NCI-H1105 (cell line): Measurements from ENCODE around the gene TRIM45.

Source experiments
- DNase-seq: peaks from one replicate; lab custom pipeline; 2025; lab: John Stamatoyannopoulos, UW

The TRIM45 gene

DNA sequence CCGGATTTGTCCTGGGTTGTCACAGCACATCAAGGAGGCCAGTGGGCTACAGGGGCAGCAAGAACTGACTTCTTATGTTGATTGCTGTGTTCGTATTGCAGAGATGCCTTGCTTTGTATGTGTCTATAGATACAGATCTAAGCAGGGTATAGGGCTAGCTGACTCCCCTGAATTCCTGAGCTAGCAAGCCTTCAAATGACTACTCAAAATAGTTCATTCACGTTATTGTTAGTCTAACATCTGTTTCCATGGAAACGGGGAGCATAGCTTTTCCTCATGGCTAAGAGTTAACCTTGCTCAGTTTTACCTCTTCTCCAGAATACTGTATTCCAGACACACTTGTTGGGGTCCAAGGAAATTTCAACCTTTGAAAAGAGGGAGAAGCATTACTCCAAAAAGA is 24.1 kb downstream of the TRIM45 start:
- no peak for DNase-seq

DNA sequence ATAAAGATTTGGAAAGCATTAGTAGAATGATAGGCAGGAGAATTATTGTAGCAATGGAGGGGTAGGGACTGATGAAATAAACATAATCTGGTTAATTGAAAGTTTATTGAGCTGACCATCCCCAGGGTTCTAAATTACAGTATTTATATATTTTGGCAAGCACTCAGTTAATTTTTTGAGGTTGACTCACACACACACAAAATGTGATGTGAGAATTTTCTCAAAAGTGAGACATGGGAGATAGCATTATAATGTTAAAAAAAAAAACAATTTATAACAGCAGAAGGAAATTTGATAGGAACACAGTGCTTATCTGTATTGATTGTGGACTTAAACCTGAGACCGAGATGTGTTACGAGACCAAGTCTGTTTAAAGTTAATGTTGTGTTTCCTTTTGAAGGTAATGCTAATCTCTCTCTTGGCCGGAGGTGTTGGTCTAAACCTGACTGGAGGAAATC is 24.6 kb downstream of the TRIM45 start:
- no peak for DNase-seq

DNA sequence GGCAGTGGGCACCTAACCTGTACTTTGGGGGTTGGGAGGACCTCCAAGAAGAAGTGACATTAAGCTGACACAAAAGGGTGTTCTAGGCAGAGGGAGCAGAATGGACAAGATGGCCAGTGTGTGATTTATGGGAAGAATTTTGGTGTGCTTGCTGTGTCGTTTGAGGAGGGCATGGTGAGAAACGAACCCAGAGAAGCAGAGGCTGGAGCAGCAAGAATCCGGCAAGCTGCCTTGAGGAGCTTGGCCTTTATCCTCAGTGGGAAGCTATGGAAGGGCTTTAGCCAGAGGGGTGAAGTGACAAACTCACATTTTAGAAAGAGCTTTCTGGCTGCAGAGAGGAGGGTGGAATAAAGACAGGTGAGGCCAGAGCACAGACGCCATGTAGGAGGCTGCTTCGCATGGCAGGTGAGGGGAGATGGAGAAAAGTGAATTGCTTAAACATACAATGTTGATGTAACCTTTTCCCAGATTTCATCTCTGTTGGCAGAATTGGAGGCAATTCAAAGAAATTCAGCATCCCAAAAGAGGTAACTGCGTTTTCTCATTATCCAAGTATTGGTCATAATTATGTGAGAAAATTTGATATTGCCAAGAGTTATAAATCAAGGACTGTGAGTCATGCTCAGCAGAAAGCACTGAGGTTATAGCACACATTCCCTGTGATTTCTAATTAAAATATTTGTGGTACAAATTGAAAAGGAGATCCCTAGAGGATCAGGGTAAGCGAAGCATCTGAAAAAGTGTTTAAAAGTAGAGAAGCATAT is 26.5 kb downstream of the TRIM45 start:
- no peak for DNase-seq

DNA sequence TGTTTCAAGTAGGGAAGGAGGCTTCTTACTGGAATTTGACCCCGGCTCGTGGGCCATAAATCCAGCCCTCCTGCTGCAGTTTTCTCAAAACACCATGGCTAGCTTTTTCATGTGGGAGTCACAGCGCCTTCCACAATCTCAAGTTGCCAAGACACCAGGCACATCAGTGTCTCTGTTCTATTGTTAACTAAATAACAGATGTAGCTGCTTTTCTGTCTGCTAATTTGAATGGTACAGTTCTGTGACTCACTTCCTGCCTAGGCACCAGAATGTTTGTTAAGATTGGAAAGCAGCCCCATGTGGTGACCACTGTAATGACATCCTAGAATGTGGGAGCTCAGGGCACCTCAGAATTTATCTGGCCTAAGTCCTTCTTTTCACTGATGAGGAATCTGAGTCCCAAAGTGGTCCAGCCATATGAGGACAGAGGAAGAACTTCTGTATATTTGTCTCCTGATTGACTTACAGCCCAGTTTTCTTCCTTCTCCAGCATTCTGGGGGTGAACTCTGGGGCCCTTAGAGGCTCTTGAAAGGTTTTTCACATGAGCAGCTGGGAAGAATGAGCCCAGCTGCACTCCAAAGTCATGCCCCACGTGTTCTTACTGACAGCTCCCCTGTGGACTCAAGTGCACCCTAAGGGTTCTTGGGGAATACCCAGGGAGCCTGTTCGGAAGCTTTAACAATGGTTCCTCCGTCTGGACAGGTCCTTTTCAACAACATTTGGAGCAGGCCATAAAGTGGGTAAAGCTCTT is 27.5 kb downstream of the TRIM45 start:
- no peak for DNase-seq

DNA sequence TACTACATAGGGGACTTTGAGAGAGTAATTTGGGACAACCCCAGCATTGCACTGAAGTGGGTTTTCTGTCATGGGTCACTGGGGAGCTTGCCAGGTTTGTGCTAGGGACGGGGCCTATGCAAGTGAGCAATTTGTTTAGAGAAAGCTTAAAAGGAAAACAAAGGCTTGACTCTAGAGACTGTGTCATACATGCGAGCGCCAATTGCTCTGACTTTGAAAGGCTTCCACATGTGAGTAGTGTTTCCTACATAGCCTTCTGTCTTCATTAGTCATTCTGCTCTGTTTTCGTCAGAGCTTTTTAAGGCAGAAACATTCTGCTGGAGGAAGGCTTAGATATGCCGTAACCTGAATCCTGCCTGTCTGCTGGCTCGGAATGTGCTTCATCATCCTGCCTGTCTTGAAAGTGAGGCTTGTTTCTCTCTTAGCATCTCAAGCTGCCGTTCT is 28.4 kb downstream of the TRIM45 start:
- no peak for DNase-seq

DNA sequence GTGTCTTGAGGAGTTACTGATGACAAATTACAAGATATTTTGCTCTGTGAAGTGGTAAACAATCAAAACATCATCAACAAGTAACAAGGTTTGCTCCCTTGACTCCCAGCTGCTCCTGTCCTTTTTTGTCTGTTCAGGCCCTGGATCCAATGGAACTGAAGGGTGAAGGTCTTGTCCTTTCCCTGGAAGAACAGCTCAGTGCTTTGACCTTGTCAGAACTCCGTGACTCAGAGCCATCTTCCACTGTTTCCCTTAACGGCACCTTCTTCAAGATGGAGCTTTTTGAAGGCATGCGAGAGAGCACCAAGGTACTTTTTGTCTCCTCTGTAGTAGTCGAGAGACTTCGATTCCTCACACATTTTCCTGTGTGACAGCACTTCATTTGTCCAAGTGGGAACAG is 29.0 kb downstream of the TRIM45 start:
- no peak for DNase-seq

DNA sequence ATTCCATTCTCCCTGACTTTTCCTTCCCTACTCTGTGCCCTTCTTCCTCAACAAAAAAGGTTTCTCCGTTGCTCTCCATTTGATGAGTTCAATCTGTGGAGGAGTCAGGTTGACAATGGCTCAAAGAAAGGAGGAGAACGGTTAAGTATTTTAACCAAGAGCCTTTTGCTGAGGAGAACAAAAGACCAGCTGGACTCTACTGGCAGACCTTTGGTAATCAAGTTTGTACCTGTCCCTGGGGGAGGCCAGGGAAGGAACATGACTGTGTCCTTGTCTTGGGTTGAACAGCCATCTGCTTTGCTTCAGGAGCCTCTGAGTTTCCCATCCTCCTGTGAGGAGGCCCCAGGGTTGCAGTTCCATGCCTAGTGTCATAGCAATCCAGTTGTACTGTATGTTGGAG is 31.6 kb downstream of the TRIM45 start:
- DNase-seq, result no peak

DNA sequence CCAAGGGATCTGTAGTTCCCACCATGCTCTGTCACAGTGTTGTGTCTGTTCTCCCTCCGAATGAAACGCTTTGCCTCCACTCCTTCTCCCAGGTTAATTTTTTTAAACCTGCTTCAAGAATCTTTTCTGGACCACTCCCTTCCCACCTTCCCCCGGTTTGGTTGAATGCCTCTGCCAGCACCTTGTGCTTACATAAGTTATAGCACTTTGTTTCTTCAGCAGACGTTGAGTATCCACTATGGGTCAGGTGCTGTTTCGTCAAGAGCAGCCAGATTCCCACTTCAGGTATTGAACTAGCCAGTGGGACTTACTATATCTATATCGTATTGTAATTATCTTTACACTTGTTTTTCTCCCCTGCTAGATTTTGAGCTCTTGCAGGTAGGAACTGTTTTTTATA is 33.9 kb downstream of the TRIM45 start:
- no peak for DNase-seq

DNA sequence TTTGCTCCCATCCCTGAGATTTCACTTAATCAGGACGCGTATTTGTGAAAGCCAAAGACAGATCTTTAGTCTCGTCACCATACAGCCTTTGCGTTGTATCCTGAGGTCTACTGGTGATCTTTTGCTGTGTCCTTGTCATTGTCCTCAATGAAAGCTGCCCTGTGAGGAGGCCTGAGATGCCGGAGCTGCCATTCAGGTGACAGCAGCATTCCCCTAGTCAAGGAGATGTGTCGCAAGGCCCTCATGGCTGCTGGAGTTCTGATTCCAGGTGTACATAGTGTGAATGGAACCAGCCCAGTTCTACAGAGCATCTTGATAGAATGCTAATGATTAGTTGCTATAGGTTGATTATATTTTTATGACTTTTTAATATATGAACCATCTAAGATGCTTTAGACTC is 37.3 kb downstream of the TRIM45 start:
- DNase-seq, result no peak

DNA sequence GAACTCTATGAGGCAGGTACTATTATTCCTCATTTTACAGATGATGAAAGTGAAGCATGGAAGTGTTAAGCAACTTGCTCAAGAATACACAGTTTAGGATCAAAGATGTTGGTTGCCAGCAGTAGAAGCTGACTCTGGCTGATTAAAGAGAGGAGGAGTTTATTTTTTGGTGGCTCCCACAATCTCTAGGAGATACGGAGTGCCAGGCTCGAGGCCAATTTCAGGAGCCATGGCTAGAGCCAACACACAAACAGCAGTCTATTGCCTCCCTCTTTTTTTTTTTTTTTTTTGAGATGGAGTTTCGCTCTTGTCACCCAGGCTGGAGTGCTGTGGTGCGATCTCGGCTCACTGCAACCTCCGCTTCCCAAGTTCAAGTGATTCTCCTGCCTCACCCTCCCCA is 41.8 kb downstream of the TRIM45 start:
- DNase-seq, result no peak

DNA sequence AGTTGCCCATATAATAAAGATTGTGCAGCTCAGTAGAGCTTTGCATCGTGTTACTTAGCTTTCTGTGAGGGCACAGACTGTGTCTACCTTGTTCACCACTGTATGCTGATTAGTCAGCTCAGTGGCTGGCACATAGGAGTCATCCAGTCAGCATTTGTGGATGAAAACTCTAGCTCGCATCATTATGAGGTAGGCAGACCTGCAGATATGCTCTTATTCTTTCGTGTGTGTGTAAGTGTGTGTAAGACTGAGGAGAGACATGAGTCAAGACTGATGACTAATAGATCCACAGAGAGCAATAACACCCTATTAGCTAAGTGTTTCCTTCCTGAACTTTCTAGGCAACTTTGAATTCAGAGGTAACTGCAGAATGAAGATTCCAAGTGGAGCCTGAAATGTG is 44.3 kb downstream of the TRIM45 start:
- no peak for DNase-seq

DNA sequence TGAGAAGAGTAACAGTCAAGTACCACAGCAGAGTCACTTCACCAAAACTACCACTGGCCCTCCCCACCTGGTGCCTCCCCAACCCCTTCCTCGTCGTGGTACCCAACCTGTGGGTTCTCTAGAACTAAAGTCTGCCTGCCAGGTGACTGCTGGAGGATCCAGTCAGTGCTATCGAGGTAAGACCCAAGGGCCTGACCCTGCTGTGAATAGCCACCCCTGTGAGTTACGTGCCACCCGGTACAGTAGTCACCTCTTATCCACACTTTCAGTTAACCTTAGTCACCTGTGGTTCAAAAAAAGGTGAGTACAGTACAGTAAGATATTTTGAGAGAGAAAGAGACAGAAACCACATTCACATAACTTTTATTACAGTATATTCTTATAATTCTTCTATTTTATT is 44.9 kb downstream of the TRIM45 start:
- DNase-seq, result no peak

DNA sequence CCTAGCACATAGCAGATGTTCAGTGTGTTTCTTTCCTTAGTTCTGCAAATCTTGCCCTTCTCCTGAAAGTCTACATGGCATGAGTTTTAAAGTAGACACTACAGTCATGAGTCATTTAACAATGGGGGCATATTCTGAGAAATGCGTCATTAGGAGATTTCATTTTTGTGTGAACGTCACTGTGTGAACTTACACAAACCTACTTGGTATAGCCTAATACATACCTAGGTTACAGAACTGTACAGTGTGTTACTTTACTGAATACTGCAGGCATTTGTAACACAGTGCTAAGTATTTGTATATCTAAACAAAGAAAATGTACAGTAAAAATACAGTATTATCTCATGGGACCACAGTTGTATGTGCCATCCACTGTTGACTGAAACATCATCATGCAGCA is 51.4 kb downstream of the TRIM45 start:
- DNase-seq, result no peak

DNA sequence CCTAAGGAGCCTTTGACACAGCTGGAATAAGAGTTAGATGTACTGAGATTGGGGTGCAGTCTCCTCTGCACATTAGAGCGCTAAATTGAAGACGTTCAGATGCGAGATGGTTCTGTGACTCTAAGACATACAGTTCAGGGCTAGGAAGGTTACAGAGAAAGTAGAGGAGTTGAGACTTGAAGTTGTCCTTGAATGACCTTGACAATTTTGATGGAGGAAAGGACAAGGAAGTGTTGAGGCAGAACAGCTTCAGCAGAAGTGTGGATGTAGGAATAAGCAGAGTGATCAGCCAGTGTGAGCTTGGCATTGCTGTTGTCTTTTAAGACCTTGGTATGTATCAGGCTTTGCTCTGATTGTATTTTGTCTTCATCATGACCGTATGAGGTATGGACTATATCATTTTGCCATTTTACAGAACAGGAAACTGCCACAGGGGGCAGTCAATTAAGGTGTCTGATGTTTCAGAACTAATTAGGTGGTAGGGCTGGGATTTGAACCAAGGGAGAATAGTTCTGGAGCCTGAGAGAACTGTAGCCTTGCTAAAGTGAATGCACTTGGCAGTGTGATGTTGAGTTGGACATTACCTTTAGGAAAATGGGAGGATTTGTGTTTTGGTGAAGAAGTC is 52.2 kb downstream of the TRIM45 start:
- DNase-seq, result no peak

DNA sequence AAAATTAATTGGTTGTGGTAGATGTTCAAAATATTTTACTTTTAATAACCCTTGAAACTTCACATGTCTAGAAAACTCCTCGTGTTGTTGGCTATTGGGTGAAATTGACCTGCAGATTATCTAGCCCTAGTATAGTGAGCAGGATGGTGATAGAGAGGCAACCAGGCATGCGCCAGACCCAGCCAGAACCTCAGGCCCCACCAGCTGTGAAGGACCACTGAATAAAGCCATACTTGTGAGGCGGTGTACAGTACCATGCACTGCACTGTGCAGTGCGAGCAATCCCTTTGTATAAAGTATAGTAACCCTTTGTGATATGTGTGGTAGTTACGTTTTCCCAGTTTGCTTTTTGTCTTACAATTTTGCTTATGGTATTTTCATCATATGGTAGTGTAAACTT is 53.0 kb downstream of the TRIM45 start:
- no peak for DNase-seq

DNA sequence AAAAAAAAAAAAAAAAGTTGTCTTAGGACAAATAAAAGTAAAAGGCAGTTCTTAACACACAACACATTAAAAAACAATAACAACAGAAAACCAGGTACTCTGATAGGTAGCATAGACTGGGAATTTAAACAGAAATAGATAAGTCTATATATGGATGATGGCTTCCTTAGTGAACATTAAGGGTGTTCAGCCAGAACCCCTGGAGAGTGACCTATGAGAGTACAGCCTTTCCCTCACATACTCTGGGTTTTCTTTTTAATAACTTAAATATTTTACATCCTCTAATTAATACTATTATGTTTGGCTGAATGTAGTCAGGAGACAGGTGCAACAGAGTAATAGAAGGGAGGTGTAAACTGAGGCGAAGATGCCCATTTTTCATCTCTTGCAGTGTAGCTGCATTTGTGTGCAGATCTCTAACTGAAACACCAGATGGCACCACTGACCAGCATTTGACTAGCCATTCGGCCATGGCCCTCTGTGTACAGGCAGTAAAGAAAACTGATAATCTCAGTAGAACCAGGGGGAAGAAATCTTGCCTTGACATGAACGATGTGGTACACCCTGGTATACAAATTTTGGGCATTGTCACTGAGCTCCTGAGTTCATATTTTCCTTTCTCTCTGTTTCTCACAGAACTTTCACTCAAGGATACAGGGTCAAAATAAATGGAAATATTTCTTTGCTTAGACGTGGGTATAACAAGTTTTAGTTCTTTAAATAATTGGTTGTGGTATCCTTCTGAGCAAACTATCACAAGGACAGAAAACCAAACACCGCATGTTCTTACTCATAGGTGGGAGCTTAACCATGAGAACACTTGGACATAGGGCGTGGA is 53.8 kb downstream of the TRIM45 start:
- peak; percentile 9 for DNase-seq

DNA sequence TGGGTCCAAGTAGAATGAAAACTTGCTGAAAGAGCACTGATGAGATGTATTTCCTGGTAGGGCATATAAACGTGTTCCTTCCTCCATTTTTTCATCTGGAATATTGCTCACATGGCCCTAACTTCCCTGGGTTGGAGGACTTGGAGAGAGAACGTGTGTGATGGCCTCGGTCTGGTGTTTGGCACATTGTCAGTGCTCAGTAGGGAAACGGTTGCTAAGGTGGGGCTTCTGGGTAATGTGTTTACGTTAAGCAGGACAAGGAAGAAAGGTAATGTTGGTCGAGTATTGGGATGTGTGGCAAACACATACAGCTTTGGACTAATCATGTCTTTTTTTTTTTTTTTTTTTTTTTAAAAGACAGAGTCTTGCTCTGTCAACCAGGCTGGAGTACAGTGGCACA is 55.2 kb downstream of the TRIM45 start:
- DNase-seq, result no peak

DNA sequence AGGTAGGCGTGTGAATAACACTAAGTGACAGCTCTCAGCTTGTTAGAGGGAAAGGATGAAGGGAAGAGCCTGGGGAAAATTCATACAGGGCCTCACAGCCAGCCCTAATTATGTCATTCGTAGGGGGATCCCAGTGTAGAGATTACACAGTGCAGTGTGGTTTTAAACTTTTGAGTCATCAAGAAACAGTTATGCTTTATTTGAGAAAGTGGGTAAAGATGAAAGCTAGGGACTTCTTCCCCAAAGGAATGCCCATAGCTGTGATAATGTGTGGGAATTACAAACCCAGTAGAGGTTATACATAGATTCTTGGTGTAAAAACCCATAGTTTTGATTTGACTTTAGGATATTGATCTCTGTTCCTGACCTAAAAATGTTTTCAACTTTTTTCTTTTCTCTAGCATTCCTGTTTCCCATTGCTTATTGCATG is 59.5 kb downstream of the TRIM45 start:
- DNase-seq, result no peak
